CD4-positive, alpha-beta memory T cell (primary cell): ENCODE results near the gene FAM149B1. TPM values are rescaled to one million over a fixed set of nuclear protein-coding genes. Genes with fewer than 3 reads are reported as not detected.
A peak's percentile ranks its signal among the peaks of the same experiment; 100 is the strongest.

Experiments used
- CTCF ChIA-PET: fragments of 350-600 bp; sonication (Branson Sonifier 250); formaldehyde crosslinking; loops from one replicate; lab custom pipeline; 2021; ENCODE audit warnings: inconsistent platforms; ENCODE audit not compliant: partially characterized antibody; lab: Charles Lee
- POLR2A ChIA-PET: fragments of 350-600 bp; sonication (Branson Sonifier 250); formaldehyde crosslinking; loops from one replicate; lab custom pipeline; 2021; ENCODE audit not compliant: partially characterized antibody; lab: Charles Lee
- DNase-seq, 5 donors: peaks; one replicate each; pipeline versions ENCODE4 v3.0.0 to v3.0.0-alpha.2; 2020 to 2022; ENCODE audit warnings: mixed read lengths in 1 of 5
- H3K27ac ChIP-seq: one replicate; pipeline ENCODE4 v1.7.0; 2013; ENCODE audit warnings: low read depth, low read length
- H3K27me3 ChIP-seq: 2 replicates; pipeline ENCODE4 v1.7.0; 2013; ENCODE audit warnings: mild to moderate bottlenecking, low read length, moderate library complexity; ENCODE audit not compliant: insufficient read depth
- H3K36me3 ChIP-seq: 2 replicates; pipeline ENCODE4 v1.7.0; 2013; ENCODE audit warnings: mild to moderate bottlenecking, low read length, moderate library complexity; ENCODE audit not compliant: insufficient read depth
- H3K4me1 ChIP-seq: 2 replicates; pipeline ENCODE4 v1.7.0; 2013; ENCODE audit warnings: mild to moderate bottlenecking, low read length, moderate library complexity; ENCODE audit not compliant: insufficient read depth
- H3K4me3 ChIP-seq, 2 donors: one replicate each; pipeline ENCODE4 v1.7.0; 2013; ENCODE audit warnings: low read length in 2 of 2, mild to moderate bottlenecking in 1 of 2
- H3K9me3 ChIP-seq, 2 donors: one replicate each; pipeline ENCODE4 v1.7.0; 2013; ENCODE audit warnings: low read length in 2 of 2, control low read depth in 1 of 2; ENCODE audit not compliant: control insufficient read depth in 1 of 2
- H3K27ac Mint-ChIP-seq, 7 donors: one replicate each; pipeline ENCODE4 v1.8.0; 2020 to 2021; ENCODE audit warnings: mixed read lengths in 7 of 7, mild to moderate bottlenecking in 6 of 7, inconsistent platforms in 3 of 7, moderate library complexity in 3 of 7
- H3K27me3 Mint-ChIP-seq, 2 donors: one replicate each; pipeline ENCODE4 v1.8.0; 2020 to 2021; ENCODE audit warnings: mixed read lengths in 2 of 2
- H3K36me3 Mint-ChIP-seq, 2 donors: one replicate each; pipeline ENCODE4 v1.8.0; 2020 to 2021; ENCODE audit warnings: mixed read lengths in 2 of 2, inconsistent platforms in 1 of 2, mild to moderate bottlenecking in 1 of 2
- H3K4me1 Mint-ChIP-seq, 4 donors: one replicate each; pipeline ENCODE4 v1.8.0; 2020 to 2021; ENCODE audit warnings: mixed read lengths in 4 of 4, mild to moderate bottlenecking in 1 of 4
- H3K4me3 Mint-ChIP-seq, 8 donors: one replicate each; pipeline ENCODE4 v1.8.0; 2020 to 2021; ENCODE audit warnings: mixed read lengths in 8 of 8, mild to moderate bottlenecking in 7 of 8, moderate library complexity in 6 of 8, inconsistent platforms in 3 of 8
- H3K9me3 Mint-ChIP-seq, 8 donors: one replicate each; pipeline ENCODE4 v1.8.0; 2020 to 2021; ENCODE audit warnings: mixed read lengths in 8 of 8, mild to moderate bottlenecking in 5 of 8, inconsistent platforms in 3 of 8, moderate library complexity in 1 of 8
- intact Hi-C: fragments of 100-400 bp; cut with micrococcal nuclease; formaldehyde crosslinking; loops from one replicate; pipeline ENCODE4 v1.15.1; 2023
- polyA plus RNA-seq, 2 donors: library from polyadenylated mRNA; unstranded; fragments of 300-500 nt; fragmentation: Illumina TruSeq; gene quantifications; one replicate each; pipeline ENCODE4 v1.2.3, GENCODE V29; 2021
- total RNA-seq, 2 experiments: library from RNA; stranded (reverse); gene quantifications; one replicate each; pipeline ENCODE4 v1.2.3, GENCODE V29; 2021

Gene FAM149B1
- total and polyA plus RNA-seq, 4 experiments from 2014 or later: 3.9 to 20.5 (median 11.5) TPM

DNA sequence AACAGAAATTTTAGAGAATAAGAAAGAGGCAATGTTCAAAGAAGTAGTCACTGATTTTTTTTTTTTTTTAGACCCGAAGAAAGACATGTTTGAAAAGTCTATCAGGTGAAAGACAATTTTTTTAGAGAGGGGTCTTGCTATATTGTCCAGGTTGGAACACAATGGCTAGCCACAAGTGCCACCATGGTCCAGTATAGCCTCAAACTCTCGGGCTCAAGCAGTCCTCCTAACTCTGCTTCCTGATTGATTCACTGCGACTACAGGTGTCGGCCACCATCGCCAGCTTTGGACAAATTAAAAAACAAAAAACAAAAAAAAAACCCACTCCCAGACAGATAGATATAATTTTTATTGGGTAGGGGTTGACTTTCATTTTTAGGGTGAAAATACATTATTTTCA is 22.3 kb downstream of the FAM149B1 start:
- Mint-ChIP-seq H3K9me3 (no peaks in the 10 kb centered on the region), H3K4me3 (no peak overlapping the region), H3K36me3 (peaks cover 4 to 7% of the 10 kb centered on the region in 2 donors), H3K4me1 (no peaks in the 10 kb centered on the region), H3K27me3 (no peaks in the 10 kb centered on the region), H3K27ac (no peak overlapping the region)
- Histone ChIP-seq H3K27ac (no peak overlapping the region), H3K27me3 (no peaks in the 10 kb centered on the region), H3K4me3 (no peak overlapping the region), H3K9me3 (no peaks in the 10 kb centered on the region), H3K4me1 (no peaks in the 10 kb centered on the region), H3K36me3 (no peaks in the 10 kb centered on the region)
- intact Hi-C loops: no loop called here
- ChIA-PET POLR2A (no interaction called here), CTCF (no interaction called here)
- no peak for DNase-seq

DNA sequence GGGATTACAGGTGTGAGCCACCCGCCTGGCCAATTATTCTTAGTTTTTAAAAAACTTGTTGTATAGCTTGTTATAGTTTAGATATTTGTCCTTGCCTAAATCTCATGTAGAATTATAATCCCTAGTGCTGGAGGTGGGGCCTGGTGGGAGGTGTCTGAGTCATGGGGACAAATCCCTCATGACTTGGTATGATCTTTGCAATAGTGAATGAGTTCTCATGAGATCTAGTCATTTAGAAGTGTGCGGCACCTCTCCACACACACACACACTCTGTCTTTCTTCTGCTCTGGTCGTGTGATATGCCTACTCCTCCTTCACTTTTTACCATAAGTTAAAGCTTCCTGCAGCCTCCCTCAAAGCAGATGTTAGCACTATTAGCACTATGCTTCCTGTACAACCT is 37.2 kb downstream of the FAM149B1 start:
- Mint-ChIP-seq H3K27me3 (no peaks in the 10 kb centered on the region), H3K9me3 (peaks cover 0 to 4% (median 0%) of the 10 kb centered on the region in 8 donors), H3K4me3 (no peak overlapping the region), H3K36me3 (peaks cover 11 to 12% of the 10 kb centered on the region in 2 donors), H3K4me1 (no peaks in the 10 kb centered on the region), H3K27ac (no peak overlapping the region)
- Histone ChIP-seq H3K4me3 (no peak overlapping the region), H3K27me3 (no peaks in the 10 kb centered on the region), H3K4me1 (no peaks in the 10 kb centered on the region), H3K36me3 (no peaks in the 10 kb centered on the region), H3K9me3 (no peaks in the 10 kb centered on the region), H3K27ac (no peak overlapping the region)
- intact Hi-C loops: no loop called here
- ChIA-PET POLR2A (no interaction called here), CTCF (no interaction called here)
- no peak for DNase-seq

DNA sequence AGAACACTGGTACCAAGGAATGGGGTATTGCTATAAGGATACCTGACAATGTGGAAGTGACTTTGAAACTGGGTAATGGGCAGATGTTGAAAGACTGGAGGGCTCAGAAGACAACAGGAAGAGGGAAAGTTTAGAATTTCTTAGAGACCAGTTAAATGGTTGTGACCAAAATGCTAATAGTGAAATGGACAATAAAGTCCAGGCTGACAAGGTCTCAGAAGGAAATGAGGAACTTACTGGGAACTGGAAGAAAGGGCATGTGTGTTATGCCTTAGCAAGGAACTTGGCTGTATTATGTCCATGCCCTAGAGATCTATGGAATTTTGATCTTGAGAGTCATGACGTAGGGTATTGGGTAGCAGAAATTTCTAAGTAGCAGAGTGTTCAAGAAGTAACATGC is 38.0 kb downstream of the FAM149B1 start:
- Mint-ChIP-seq H3K27ac (no peak overlapping the region), H3K36me3 (peaks cover 13 to 14% of the 10 kb centered on the region in 2 donors), H3K4me3 (no peak overlapping the region), H3K27me3 (no peaks in the 10 kb centered on the region), H3K4me1 (no peaks in the 10 kb centered on the region), H3K9me3 (peaks cover 0 to 4% (median 0%) of the 10 kb centered on the region in 8 donors)
- intact Hi-C loops: no loop called here
- POLR2A ChIA-PET: no interaction called here
- no peak overlapping the region for H3K4me3 ChIP-seq
- DNase-seq: no peak
- H3K4me1 ChIP-seq: no peaks in the 10 kb centered on the region
- no peaks in the 10 kb centered on the region for H3K36me3 ChIP-seq
- no peak overlapping the region for H3K27ac ChIP-seq
- CTCF ChIA-PET: no interaction called here
- no peaks in the 10 kb centered on the region for H3K27me3 ChIP-seq
- H3K9me3 ChIP-seq: no peaks in the 10 kb centered on the region

DNA sequence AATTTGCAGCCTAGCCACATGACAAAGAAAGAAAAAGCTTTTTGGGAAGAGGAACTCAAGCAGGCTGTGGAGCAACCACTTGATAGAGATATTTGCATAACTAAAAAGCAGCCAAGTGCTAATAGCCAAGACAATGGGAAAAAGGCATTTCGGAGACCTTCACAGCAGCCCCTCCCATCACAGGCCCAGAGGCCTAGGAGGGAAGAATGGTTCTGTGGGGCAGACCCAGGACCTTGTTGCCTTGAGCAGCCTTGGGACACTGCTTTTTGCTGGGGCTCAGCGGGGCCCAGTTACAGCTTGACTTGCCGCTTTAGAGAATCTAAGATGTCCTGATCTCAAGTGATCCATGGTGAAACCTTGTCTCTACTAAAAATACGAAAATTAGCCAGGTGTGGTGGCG is 38.5 kb downstream of the FAM149B1 start:
- POLR2A ChIA-PET: no interaction called here

DNA sequence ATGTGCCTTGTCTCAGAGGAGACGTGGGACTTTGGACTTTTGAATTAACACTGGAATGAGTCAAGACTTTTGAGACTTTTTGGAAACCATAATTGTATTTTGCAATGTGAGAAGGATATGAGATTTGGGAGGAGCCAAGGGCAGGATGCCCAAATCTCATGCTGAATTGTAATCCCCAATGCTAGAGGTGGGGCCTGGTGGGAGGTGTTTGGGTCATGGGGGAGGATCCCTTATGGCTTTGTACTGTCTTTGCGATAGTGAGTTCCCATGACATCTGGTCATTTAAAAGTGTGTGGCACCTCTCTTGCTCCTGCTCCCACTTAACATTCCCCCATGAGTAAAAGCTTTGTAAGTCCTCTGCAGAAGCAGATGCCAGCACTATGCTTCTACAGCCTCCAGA is 40.0 kb downstream of the FAM149B1 start:
- no peak overlapping the region for H3K27ac Mint-ChIP-seq
- intact Hi-C loops: no loop called here
- Histone ChIP-seq H3K4me1 (no peaks in the 10 kb centered on the region), H3K9me3 (no peaks in the 10 kb centered on the region), H3K27ac (no peak overlapping the region), H3K4me3 (no peak overlapping the region), H3K36me3 (no peaks in the 10 kb centered on the region), H3K27me3 (no peaks in the 10 kb centered on the region)
- no peak overlapping the region for H3K4me3 Mint-ChIP-seq
- no peaks in the 10 kb centered on the region for H3K27me3 Mint-ChIP-seq
- ChIA-PET POLR2A (interaction anchor here (1.6 kb wide), 1 partner anchor 40 kb away, joined by 3 read pairs; the partner anchor contains the start of gene DNAJC9), CTCF (interaction anchor here (1.9 kb wide), 1 partner anchor 10 kb away, joined by 6 read pairs; no protein-coding TSS in a partner anchor)
- no peaks in the 10 kb centered on the region for H3K4me1 Mint-ChIP-seq
- peaks cover 22 to 24% of the 10 kb centered on the region in 2 donors for H3K36me3 Mint-ChIP-seq
- DNase-seq: no peak
- H3K9me3 Mint-ChIP-seq: peaks cover 0 to 5% (median 0%) of the 10 kb centered on the region in 8 donors

More for the DNA sequence above, 38.5 kb downstream of the FAM149B1 start:
- no peak for DNase-seq
- CTCF ChIA-PET: no interaction called here
- Mint-ChIP-seq H3K9me3 (peaks cover 0 to 4% (median 0%) of the 10 kb centered on the region in 8 donors), H3K4me1 (no peaks in the 10 kb centered on the region), H3K4me3 (no peak overlapping the region), H3K27me3 (no peaks in the 10 kb centered on the region), H3K36me3 (peaks cover 17 to 19% of the 10 kb centered on the region in 2 donors), H3K27ac (peak overlapping the region in 1 of 7 donors; percentile 66)
- no peaks in the 10 kb centered on the region for H3K36me3 ChIP-seq
- no peaks in the 10 kb centered on the region for H3K27me3 ChIP-seq
- H3K27ac ChIP-seq: no peak overlapping the region
- H3K9me3 ChIP-seq: no peaks in the 10 kb centered on the region
- no peak overlapping the region for H3K4me3 ChIP-seq
- no peaks in the 10 kb centered on the region for H3K4me1 ChIP-seq
- intact Hi-C loops: no loop called here

DNA sequence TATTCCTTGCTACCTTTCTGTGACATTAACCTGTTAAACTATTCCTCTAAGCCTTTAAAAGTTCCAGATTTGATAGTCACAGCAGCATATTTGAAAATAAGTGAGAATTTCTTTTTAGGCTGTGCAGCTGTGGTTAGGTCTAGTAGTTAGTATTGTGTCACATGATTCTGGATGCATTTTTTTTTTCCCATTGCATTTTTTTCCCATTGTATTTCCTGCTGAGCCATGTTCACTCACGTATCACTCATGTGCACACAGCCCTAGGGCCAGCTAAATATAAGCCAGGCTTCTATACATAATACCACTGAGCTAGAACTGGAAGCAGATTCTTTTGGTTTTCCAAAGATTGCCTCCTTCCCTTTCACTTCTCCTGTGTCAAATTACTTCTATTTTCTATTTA is 41.8 kb downstream of the FAM149B1 start:
- Mint-ChIP-seq H3K27ac (no peak overlapping the region), H3K4me3 (no peak overlapping the region), H3K36me3 (peaks cover 37 to 42% of the 10 kb centered on the region in 2 donors), H3K4me1 (peaks cover 0 to 4% (median under 1%) of the 10 kb centered on the region in 4 donors), H3K9me3 (peaks cover 0 to 5% (median 0%) of the 10 kb centered on the region in 8 donors), H3K27me3 (no peaks in the 10 kb centered on the region)
- Histone ChIP-seq H3K4me1 (no peaks in the 10 kb centered on the region), H3K9me3 (no peaks in the 10 kb centered on the region), H3K4me3 (no peak overlapping the region), H3K36me3 (no peaks in the 10 kb centered on the region), H3K27ac (no peak overlapping the region), H3K27me3 (no peaks in the 10 kb centered on the region)
- intact Hi-C loops: no loop called here
- ChIA-PET CTCF (no interaction called here), POLR2A (no interaction called here)
- DNase-seq: no peak

DNA sequence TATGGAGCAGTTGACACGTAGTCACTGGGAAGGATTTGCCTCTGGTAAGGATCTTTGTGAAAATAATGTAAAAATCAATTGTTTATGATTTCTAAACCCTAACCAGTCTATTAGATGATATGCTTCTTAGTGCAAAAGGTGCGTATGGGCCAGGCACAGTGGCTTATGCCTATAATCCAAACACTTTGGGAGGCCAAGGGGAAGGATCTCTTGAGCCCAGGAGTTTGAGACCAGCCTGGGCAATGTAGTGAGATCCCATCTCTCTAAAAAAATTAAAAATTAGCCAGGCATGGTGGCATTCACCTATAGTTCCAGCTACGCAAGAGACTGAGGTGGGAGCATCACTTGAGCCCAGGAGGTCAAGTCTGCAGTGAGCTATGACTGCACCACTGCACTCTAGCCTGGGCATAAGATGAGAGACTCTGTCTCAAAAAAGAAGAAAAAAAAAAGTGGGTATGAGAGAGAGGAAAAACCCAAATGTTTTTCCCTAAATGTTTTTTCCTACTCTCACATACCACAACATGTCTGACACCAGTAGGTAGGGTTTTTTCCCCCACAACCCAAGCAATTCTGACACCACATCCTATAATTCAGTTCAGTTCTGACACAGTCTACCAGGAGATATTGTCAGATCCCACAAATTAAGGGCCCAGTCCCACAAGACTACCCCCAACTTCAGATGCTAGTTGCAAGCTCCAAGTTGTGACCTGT is 42.6 kb downstream of the FAM149B1 start:
- Mint-ChIP-seq H3K36me3 (peaks cover 37 to 45% of the 10 kb centered on the region in 2 donors), H3K9me3 (peaks cover 0 to 4% (median 0%) of the 10 kb centered on the region in 8 donors), H3K27me3 (no peaks in the 10 kb centered on the region), H3K4me3 (no peak overlapping the region), H3K27ac (peak overlapping the region in 1 of 7 donors; percentile 8), H3K4me1 (peaks cover 0 to 4% (median under 1%) of the 10 kb centered on the region in 4 donors)
- Histone ChIP-seq H3K9me3 (no peaks in the 10 kb centered on the region), H3K4me3 (no peak overlapping the region), H3K36me3 (no peaks in the 10 kb centered on the region), H3K27ac (no peak overlapping the region), H3K27me3 (no peaks in the 10 kb centered on the region), H3K4me1 (no peaks in the 10 kb centered on the region)
- POLR2A ChIA-PET: no interaction called here
- intact Hi-C loops: no loop called here
- CTCF ChIA-PET: no interaction called here
- DNase-seq: no peak
